ENCODE measurements around the gene MDM4.
"Not testable (repeated sequence)": the region's sequence is repeated elsewhere in the genome, so short reads cannot be mapped to it uniquely, and the experiment has no call there.

Gene MDM4

GRCh38 chr1:204564835-204565234, 48.6 kb downstream of the MDM4 start:
- peak; percentile 78 for DNase-seq (ENCODE audit: low spot score)
- no peak for TF ChIP-seq CTCF (IDR thresholded peaks at IDR 0.05; ENCODE audit: extremely low read depth, missing control alignments)

GRCh38 chr1:204565617-204566582, 49.7 kb downstream of the MDM4 start:
- peak; percentile 87 for DNase-seq (ENCODE audit: low spot score)
- TF ChIP-seq CTCF (IDR thresholded peaks at IDR 0.05; ENCODE audit: extremely low read depth, missing control alignments): peak; percentile 53

DNA sequence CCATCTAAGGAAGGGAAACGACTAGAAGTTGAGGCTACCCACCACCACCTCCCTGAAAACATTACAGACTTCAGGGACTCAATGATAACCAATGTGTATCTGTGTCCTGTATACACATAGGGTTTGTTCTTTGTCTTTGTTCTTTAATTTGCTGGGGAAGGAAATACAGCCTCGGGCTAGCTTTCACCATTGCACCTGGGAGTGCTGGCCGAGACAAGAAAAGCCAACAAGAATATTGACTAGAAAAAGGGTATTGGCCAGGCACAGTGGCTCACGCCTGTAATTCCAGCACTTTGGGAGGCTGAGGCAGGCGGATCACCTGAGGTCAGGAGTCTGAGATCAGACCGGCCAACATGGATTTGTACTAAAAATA, 50.4 kb downstream of the MDM4 start:
- DNase-seq (ENCODE audit: low spot score): no peak
- TF ChIP-seq CTCF (IDR thresholded peaks at IDR 0.05; ENCODE audit: extremely low read depth, missing control alignments): no peak

DNA sequence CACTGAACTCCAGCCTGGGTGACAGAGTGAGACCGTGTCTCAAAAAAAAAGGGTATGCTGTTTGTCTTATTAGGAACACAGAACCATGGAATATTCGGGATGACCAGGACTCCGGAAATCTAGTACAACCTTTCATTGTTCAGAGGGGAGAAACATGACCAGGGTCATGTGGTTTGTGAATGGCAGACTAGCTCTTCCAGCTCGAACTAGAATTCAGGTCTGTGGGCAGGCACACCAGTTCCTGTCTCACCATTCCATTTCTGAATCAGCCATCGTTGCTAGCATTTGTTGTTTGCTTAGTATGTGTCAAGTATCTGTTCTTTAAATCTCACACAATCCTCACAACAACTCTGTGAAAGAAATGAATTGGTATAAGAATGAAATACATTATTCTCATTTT, 50.9 kb downstream of the MDM4 start:
- DNase-seq (ENCODE audit: low spot score): no peak

DNA sequence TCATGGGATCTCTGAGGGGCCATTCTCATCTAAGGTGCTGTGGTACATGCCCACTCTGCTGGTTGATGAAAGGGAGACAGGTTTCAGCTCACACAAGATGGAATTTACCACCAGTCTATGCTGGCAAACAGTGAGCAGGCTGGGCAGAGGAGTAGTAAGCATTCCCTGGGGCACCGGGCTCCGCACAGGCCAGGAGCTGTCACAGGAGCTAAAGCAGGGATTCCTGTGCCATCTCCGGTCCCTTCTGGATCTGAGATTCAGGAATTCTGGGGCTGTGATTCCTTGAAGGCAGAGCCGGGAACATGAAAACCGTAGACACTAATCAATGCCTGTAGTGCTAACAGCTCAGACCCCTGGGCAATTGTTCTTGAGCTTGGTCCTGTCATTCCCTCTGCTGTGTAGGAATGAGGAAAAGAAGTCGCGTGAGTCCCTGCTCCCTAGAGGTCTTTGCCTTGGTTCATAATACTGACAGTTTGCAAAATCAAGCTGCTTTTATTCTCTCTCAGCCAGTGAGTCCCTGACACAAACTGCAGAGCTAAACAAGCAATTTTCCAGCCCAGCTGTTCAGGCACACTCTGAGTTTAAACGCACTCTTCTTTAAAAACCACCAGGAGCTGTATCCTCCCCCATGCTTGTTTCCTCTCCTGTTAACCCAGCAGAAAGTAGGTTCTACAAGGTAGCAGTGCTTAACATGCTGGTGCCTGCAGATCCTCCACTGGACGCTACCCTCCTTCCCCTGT, 52.5 kb downstream of the MDM4 start:
- TF ChIP-seq CTCF (IDR thresholded peaks at IDR 0.05; ENCODE audit: extremely low read depth, missing control alignments): no peak

More for the DNA sequence above, 50.9 kb downstream of the MDM4 start:
- TF ChIP-seq CTCF (IDR thresholded peaks at IDR 0.05; ENCODE audit: extremely low read depth, missing control alignments): no peak

GRCh38 chr1:204569478-204569877, 53.3 kb downstream of the MDM4 start:
- no peak for DNase-seq (ENCODE audit: low spot score)
- no peak for TF ChIP-seq CTCF (IDR thresholded peaks at IDR 0.05; ENCODE audit: extremely low read depth, missing control alignments)

More for the DNA sequence above, 52.5 kb downstream of the MDM4 start:
- DNase-seq (ENCODE audit: low spot score): no peak

GRCh38 chr1:204570021-204570420, 53.8 kb downstream of the MDM4 start:
- not testable (repeated sequence) for DNase-seq (ENCODE audit: low spot score)

Data from GM20000 (cell line).